Measurements from ENCODE around the gene SLC16A7. TPM values are rescaled to one million over a fixed set of nuclear protein-coding genes. Genes with fewer than 3 reads are reported as not detected.

SLC16A7 gene
- total RNA-seq = 53.2 and 54.8 TPM in 2 replicates

DNA sequence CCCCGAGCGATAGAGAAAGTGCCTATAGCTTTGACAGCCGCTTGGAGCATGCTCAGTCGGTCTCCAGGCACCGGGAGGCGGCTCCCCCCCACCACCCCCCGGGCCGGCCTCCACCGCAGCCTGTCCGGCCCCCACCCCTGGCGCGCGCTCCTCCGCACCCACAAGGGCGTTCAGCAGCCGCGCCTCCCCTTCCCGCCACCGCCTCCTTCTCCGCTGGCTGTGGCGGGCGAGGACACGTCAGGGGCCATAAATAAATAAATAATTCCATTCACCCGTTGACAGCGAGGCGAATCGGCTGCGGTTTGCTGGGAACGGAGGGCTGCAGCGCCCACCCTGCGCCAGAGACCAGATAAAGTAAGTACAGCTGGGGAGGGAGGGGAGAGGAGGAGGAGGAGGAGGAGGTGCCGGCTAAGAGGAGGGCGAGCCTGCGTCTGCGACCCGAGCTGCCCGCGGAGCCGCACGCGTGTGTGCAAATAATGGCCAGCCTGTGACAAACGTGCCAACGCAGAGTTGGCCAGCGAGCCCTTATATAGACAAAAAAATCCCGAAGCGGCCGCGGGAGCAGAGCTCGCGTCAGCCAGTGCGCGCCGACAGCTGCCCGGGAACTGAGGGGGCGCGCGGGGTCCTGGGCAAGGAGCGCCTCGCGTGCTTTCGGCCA lies at the start of gene SLC16A7:
Gene SLC16A7 (plus strand): TSS at position 147 of the 658 bp plus-strand sequence. CDS start 108,773 bp downstream, outside the sequence.
- Histone ChIP-seq H3K9me3 (ENCODE audit: low read depth, low read length) (no peaks in the 10 kb centered on the region), H3K36me3 (ENCODE audit: insufficient read depth, low read length) (no peaks in the 10 kb centered on the region), H3K79me2 (ENCODE audit: insufficient read depth, low read length) (peaks cover 2% of the 10 kb centered on the region), H3K4me1 (ENCODE audit: insufficient read depth, low read length) (peaks cover 12% of the 10 kb centered on the region), H3K27ac (ENCODE audit: low read depth, low read length) (peak within 1 kb of the TSS; percentile 79), H2AFZ (ENCODE audit: low read length) (peak within 1 kb of the TSS; percentile 96), H3K4me3 (ENCODE audit: insufficient read depth, low read length) (peak within 1 kb of the TSS; percentile 84), H3K4me2 (ENCODE audit: insufficient read depth, low read length) (peak within 1 kb of the TSS; percentile 88), H4K20me1 (ENCODE audit: insufficient read depth, low read length) (no peaks in the 10 kb centered on the region), H3K27me3 (ENCODE audit: insufficient read depth, low read length) (no peaks in the 10 kb centered on the region)
- TF ChIP-seq CTCF (IDR thresholded peaks at IDR 0.05; ENCODE audit: extremely low read depth, low read depth, low read length) = no peak
- DNase-seq (ENCODE audit: insufficient read length, low spot score, missing footprints) = peak; percentile 88

DNA sequence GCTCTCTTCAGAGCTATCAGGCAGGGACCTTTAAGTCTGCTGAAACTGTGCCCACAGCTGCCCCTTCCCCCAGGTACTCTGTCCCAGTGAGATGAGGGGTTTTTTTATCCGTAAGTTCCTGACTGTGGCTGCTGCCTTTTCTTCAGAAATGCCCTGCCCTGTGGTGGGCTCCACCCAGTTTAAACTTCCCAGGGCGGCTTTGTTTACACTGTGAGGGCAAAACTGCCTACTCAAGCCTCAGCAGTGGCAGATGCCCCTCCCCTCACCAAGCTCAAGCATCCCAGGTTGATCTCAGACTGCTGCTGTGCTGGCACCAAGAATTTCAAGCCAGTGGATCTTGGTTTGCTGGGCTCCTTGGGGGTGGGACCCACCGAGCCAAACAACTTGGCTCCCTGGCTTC lies 46.9 kb upstream of the SLC16A7 start:
- H3K4me1 ChIP-seq (ENCODE audit: insufficient read depth, low read length) = no peaks in the 10 kb centered on the region
- no peak overlapping the region for H2AFZ ChIP-seq (ENCODE audit: low read length)
- TF ChIP-seq CTCF (IDR thresholded peaks at IDR 0.05; ENCODE audit: extremely low read depth, low read depth, low read length) = no peak
- H3K27ac ChIP-seq (ENCODE audit: low read depth, low read length) = no peak overlapping the region
- H3K9me3 ChIP-seq (ENCODE audit: low read depth, low read length) = no peaks in the 10 kb centered on the region
- no peaks in the 10 kb centered on the region for H4K20me1 ChIP-seq (ENCODE audit: insufficient read depth, low read length)
- H3K4me2 ChIP-seq (ENCODE audit: insufficient read depth, low read length) = no peak overlapping the region
- H3K79me2 ChIP-seq (ENCODE audit: insufficient read depth, low read length) = no peaks in the 10 kb centered on the region
- no peaks in the 10 kb centered on the region for H3K36me3 ChIP-seq (ENCODE audit: insufficient read depth, low read length)
- no peak overlapping the region for H3K4me3 ChIP-seq (ENCODE audit: insufficient read depth, low read length)
- DNase-seq (ENCODE audit: insufficient read length, low spot score, missing footprints) = no peak
- no peaks in the 10 kb centered on the region for H3K27me3 ChIP-seq (ENCODE audit: insufficient read depth, low read length)

DNA sequence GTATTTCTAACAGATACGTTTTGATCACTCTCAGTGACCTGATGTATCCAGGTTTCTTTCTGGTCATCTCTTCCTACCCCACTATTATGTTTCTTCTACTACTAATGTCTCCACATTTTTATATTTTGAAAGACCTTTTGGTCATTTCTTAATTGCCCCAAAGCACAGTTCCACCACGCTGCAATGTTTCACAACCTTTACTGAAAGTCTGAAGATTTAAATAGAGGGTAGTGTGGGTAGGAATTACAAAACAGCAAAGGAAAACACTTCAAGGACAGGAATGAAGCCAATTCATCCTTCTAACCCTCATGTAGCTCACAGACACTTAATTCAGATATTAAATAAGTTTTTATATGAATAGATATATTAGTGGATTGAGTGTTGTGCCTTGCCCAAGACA lies 36.1 kb upstream of the SLC16A7 start:
- DNase-seq (ENCODE audit: insufficient read length, low spot score, missing footprints) = no peak
- no peaks in the 10 kb centered on the region for H4K20me1 ChIP-seq (ENCODE audit: insufficient read depth, low read length)
- H3K4me1 ChIP-seq (ENCODE audit: insufficient read depth, low read length) = no peaks in the 10 kb centered on the region
- no peak for TF ChIP-seq CTCF (IDR thresholded peaks at IDR 0.05; ENCODE audit: extremely low read depth, low read depth, low read length)
- no peak overlapping the region for H3K4me2 ChIP-seq (ENCODE audit: insufficient read depth, low read length)
- no peaks in the 10 kb centered on the region for H3K79me2 ChIP-seq (ENCODE audit: insufficient read depth, low read length)
- no peaks in the 10 kb centered on the region for H3K27me3 ChIP-seq (ENCODE audit: insufficient read depth, low read length)
- no peaks in the 10 kb centered on the region for H3K36me3 ChIP-seq (ENCODE audit: insufficient read depth, low read length)
- no peak overlapping the region for H3K4me3 ChIP-seq (ENCODE audit: insufficient read depth, low read length)
- no peak overlapping the region for H2AFZ ChIP-seq (ENCODE audit: low read length)
- H3K9me3 ChIP-seq (ENCODE audit: low read depth, low read length) = no peaks in the 10 kb centered on the region
- no peak overlapping the region for H3K27ac ChIP-seq (ENCODE audit: low read depth, low read length)

GRCh38 chr12:59570145-59570544 lies 25.7 kb upstream of the SLC16A7 start:
- H2AFZ ChIP-seq (ENCODE audit: low read length) = no peak overlapping the region
- no peak for TF ChIP-seq CTCF (IDR thresholded peaks at IDR 0.05; ENCODE audit: extremely low read depth, low read depth, low read length)
- no peaks in the 10 kb centered on the region for H3K36me3 ChIP-seq (ENCODE audit: insufficient read depth, low read length)
- H3K9me3 ChIP-seq (ENCODE audit: low read depth, low read length) = no peaks in the 10 kb centered on the region
- DNase-seq (ENCODE audit: insufficient read length, low spot score, missing footprints) = no peak
- no peaks in the 10 kb centered on the region for H4K20me1 ChIP-seq (ENCODE audit: insufficient read depth, low read length)
- H3K27me3 ChIP-seq (ENCODE audit: insufficient read depth, low read length) = no peaks in the 10 kb centered on the region
- no peaks in the 10 kb centered on the region for H3K79me2 ChIP-seq (ENCODE audit: insufficient read depth, low read length)
- H3K4me2 ChIP-seq (ENCODE audit: insufficient read depth, low read length) = no peak overlapping the region
- no peak overlapping the region for H3K27ac ChIP-seq (ENCODE audit: low read depth, low read length)
- H3K4me3 ChIP-seq (ENCODE audit: insufficient read depth, low read length) = no peak overlapping the region
- no peaks in the 10 kb centered on the region for H3K4me1 ChIP-seq (ENCODE audit: insufficient read depth, low read length)
